ENCODE data around the gene PC. TPM values are rescaled to one million over a fixed set of nuclear protein-coding genes. Genes with fewer than 3 reads are reported as not detected.

PC gene
- total and polyA plus RNA-seq, 9 of the 15 experiments (the other 6 are each of a cell fraction or from before 2014, with no cell fraction given), result 0.94 to 38.0 (median 8.7) TPM

DNA sequence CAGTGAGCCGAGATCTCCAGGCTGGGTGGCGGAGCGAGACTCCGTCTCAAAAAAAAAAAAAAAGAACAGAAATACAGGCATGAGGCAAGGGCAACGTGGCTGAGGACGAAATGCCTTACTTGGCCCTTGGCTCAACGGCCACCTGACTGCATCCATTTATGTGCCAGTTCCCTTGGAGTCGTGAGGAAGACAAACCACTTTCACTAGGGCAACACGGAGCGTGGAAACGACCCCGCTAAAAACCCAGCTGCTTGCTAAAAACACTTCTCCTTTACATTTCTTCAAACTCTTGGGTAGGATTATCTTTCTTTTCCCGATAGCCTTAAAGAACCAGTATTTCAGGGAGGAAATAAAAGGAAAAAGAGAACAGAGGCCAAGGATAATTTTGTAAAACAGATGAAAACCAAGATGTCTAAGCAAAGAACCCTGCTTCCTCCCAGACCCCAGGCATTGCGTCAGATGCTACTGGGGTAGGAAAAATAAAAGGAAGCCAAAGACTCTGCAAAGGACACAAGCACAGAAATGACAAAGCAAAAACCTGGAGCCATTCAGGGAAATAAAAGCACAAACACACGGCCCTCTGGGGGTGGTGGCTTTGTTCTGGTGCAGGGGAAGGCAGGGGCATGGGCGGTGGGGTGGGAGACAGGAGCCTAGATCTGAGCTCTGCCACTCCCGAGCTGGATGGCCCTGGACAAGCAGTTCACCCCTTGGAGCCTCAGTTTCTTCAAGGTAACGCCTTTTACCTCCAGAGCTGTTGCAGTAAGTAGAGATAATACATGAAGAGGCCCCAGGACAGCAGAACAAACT is 37.0 kb downstream of the PC start (continued):
- TF ChIP-seq, protein P1, sequence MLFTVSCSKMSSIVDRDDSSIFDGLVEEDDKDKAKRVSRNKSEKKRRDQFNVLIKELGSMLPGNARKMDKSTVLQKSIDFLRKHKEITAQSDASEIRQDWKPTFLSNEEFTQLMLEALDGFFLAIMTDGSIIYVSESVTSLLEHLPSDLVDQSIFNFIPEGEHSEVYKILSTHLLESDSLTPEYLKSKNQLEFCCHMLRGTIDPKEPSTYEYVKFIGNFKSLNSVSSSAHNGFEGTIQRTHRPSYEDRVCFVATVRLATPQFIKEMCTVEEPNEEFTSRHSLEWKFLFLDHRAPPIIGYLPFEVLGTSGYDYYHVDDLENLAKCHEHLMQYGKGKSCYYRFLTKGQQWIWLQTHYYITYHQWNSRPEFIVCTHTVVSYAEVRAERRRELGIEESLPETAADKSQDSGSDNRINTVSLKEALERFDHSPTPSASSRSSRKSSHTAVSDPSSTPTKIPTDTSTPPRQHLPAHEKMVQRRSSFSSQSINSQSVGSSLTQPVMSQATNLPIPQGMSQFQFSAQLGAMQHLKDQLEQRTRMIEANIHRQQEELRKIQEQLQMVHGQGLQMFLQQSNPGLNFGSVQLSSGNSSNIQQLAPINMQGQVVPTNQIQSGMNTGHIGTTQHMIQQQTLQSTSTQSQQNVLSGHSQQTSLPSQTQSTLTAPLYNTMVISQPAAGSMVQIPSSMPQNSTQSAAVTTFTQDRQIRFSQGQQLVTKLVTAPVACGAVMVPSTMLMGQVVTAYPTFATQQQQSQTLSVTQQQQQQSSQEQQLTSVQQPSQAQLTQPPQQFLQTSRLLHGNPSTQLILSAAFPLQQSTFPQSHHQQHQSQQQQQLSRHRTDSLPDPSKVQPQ (CRISPR knock-in tag; IDR thresholded peaks at IDR 0.05; ENCODE audit: borderline replicate concordance), result no peak
- no peak for TF ChIP-seq ZNF175 (CRISPR knock-in tag; IDR thresholded peaks at IDR 0.05; ENCODE audit: low read depth)
- TF ChIP-seq MEIS2 (IDR thresholded peaks at IDR 0.05; ENCODE audit: partially characterized antibody), result no peak
- peak; percentile 56; the same call in 1 of the 2 replicates for TF ChIP-seq ZNF766 (CRISPR knock-in tag; conservative IDR thresholded peaks at IDR 0.05)
- TF ChIP-seq STAG1 (CRISPR knock-in tag; IDR thresholded peaks at IDR 0.05; ENCODE audit: borderline replicate concordance), result no peak
- TF ChIP-seq SLC30A9 (CRISPR knock-in tag; IDR thresholded peaks at IDR 0.05), result no peak
- no peak for TF ChIP-seq ZNF384 (IDR thresholded peaks at IDR 0.05; ENCODE audit: low read depth, low read length)
- TF ChIP-seq SP2 (IDR thresholded peaks at IDR 0.05; ENCODE audit: extremely low read depth, low read depth, low read length, poor library complexity, severe bottlenecking), result no peak
- TF ChIP-seq, protein P2, sequence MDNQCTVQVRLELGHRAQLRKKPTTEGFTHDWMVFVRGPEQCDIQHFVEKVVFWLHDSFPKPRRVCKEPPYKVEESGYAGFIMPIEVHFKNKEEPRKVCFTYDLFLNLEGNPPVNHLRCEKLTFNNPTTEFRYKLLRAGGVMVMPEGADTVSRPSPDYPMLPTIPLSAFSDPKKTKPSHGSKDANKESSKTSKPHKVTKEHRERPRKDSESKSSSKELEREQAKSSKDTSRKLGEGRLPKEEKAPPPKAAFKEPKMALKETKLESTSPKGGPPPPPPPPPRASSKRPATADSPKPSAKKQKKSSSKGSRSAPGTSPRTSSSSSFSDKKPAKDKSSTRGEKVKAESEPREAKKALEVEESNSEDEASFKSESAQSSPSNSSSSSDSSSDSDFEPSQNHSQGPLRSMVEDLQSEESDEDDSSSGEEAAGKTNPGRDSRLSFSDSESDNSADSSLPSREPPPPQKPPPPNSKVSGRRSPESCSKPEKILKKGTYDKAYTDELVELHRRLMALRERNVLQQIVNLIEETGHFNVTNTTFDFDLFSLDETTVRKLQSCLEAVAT (IDR thresholded peaks at IDR 0.05), result peak in 1 of 2 experiments; percentile 47; a peak in 1 of 4 replicates
- 0 out of 2 replicates have a peak, but pooled peaks have one; percentile 16 for TF ChIP-seq ZNF583 (CRISPR knock-in tag; IDR thresholded peaks at IDR 0.05)
- no peak for TF ChIP-seq TRIM28 (IDR thresholded peaks at IDR 0.05)
- 0 out of 2 replicates have a peak, but pooled peaks have one; percentile 1 for TF ChIP-seq NFXL1 (CRISPR knock-in tag; IDR thresholded peaks at IDR 0.05)
- TF ChIP-seq CHD2 (IDR thresholded peaks at IDR 0.05; ENCODE audit: low read depth, low read length), result no peak
- no peak for TF ChIP-seq ZNF3 (CRISPR knock-in tag; IDR thresholded peaks at IDR 0.05)
- TF ChIP-seq ZFX (CRISPR knock-in tag; IDR thresholded peaks at IDR 0.05), result no peak
- peak; percentile 71 for TF ChIP-seq SMARCA4 (IDR thresholded peaks at IDR 0.05)
- TF ChIP-seq, protein P3, sequence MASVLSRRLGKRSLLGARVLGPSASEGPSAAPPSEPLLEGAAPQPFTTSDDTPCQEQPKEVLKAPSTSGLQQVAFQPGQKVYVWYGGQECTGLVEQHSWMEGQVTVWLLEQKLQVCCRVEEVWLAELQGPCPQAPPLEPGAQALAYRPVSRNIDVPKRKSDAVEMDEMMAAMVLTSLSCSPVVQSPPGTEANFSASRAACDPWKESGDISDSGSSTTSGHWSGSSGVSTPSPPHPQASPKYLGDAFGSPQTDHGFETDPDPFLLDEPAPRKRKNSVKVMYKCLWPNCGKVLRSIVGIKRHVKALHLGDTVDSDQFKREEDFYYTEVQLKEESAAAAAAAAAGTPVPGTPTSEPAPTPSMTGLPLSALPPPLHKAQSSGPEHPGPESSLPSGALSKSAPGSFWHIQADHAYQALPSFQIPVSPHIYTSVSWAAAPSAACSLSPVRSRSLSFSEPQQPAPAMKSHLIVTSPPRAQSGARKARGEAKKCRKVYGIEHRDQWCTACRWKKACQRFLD (CRISPR knock-in tag; IDR thresholded peaks at IDR 0.05), result peak; percentile 59; the same call in 1 of the 2 replicates
- TF ChIP-seq POLR2B (IDR thresholded peaks at IDR 0.05; ENCODE audit: low read depth, partially characterized antibody), result no peak
- TF ChIP-seq HMGN3 (IDR thresholded peaks at IDR 0.05; ENCODE audit: borderline replicate concordance, extremely low read depth, insufficient read length, low read depth, low read length), result no peak
- peak; percentile 28; the same call in 1 of the 2 replicates for TF ChIP-seq DMBX1 (CRISPR knock-in tag; IDR thresholded peaks at IDR 0.05; ENCODE audit: borderline replicate concordance)
- TF ChIP-seq ZBED1 (IDR thresholded peaks at IDR 0.05), result no peak
- no peak for TF ChIP-seq SMARCB1 (IDR thresholded peaks at IDR 0.05; ENCODE audit: insufficient read length, low read depth)
- peak; percentile 56 for TF ChIP-seq EP400 (IDR thresholded peaks at IDR 0.05)
- TF ChIP-seq POLR3A (IDR thresholded peaks at IDR 0.05; ENCODE audit: borderline replicate concordance, extremely low read depth, insufficient read depth, insufficient read length), result no peak
